Bone marrow (tissue), 2 donors: ENCODE measurements around the gene ATP2B1.

Source experiments
- DNase-seq, 2 donors: peaks; one replicate each; lab custom pipeline; 2025; lab: John Stamatoyannopoulos, UW

The ATP2B1 gene

DNA sequence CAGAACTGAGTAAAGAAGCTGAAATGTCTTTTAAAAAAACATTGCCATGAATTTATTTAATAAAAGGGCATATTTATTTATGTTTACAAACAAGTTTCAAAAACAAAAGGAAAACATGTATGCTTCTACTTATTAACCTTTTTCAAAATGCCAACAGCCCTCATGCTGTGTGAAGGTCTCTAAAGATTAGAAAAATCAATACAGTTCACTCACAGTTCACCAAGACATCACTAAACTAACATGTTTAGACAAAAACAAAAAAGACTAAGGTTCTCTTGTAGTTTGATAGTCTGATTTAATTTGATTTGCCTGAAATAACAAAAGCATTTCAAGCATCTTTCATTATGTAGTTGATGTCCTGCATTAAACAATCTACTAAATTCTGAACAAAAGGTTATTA is 118.9 kb downstream of the ATP2B1 start:
- no peak for DNase-seq

GRCh38 chr12:89578499-89578898 is 130.1 kb downstream of the ATP2B1 start:
- DNase-seq: no peak

DNA sequence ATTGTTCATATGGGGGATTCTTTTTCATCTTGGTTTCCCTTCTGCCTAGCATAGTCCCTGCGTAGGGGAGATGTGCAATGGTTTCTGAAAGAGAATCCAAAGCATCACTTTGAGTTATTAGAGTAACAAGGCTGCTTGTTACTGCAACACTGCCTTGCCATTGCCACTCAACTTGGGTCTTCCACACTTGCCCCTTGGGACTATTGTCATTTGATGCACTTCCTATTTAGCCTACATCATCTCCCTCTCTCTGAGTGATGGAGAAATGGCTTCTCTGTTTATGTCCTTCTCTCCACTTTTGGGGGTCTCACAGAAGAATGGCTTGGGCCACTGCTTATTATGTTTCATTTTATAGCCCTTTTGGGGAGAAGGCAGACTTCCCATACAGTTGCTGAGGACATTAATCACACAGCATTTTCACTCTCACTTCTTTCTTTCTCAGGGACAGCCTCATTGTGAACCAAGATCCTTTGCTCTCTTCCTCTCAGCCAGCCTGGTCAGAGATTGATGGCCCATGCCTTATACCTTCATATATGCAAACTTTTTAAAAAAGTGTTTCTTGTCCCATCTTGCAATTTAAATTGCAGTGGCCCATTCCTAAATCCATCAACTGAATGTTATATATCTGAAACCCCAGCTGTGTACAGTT is 131.9 kb downstream of the ATP2B1 start:
- DNase-seq: no peak

DNA sequence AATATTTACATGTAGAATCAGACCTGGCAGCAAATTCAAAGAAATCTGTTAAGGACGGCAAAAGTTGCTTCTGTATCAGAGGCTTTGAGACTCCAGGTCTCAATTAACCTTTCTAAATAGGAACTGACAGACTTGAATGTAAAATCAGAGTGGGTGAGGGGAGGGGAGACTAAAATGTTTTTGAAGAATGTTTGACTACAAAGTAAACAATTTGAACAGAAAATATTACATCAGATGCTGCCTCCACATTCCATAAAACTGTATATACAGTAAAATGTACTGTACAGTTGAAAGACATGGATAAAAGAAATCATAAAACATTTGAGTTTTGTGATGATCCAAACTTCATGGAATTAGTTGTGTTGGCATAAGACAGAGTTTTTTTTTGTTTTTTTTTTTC is 133.3 kb downstream of the ATP2B1 start:
- DNase-seq: no peak

GRCh38 chr12:89574736-89575208 is 133.9 kb downstream of the ATP2B1 start:
- DNase-seq: peak in 1 of 2 donors; percentile 6

GRCh38 chr12:89573051-89573810 is 135.4 kb downstream of the ATP2B1 start:
- DNase-seq: no peak

DNA sequence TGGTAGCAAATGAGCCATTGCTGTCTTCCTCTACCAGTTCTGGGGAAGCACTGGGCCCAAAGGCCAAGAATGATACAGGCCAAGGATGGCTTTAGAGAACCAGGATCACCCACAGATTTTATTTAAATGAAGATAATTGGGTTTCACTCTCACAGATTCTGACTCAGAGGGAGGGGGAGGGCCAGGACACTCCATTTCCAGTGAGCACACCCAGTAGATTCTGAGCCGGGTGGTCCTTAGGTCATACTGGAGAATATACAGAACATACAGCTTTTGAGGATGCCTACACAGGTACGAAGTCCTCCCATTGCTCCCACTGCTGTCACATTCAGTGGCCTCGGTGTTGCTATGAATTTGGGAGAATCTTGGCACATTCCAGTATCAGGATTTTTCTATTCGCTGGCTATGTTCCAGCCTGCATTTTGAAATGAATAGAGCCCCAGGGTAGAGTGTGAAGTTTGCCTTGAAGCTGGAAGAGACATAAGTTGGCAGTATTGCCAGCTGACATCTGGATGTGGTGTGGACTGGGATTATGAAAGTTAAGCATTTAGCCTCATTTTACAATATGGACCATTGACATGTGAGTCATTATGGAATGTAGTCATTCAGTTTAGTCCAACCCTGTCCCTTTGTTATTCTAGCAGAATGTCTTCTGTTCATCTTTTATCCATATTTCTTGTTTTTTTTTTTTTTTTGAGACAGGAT is 137.0 kb downstream of the ATP2B1 start:
- no peak for DNase-seq

DNA sequence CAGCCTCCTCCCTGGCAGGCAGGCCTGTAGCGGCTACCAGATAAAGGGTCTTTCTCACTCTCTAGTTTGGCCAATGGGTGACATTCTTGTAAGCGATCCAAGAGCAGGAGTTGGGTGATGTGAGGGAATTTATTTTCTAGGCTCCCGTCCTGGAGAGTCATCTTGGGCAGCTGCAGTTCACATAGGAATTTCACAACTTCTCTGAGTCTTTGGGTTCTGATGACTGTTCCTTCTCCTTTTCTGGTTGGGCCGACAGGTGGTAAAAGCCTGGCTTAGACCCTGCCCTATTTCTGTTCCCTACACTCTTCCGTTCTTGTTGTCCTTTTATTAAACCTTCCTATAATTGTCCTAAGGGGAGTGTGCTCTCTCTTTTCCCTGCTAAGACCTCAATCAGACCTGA is 140.2 kb downstream of the ATP2B1 start:
- DNase-seq: no peak

DNA sequence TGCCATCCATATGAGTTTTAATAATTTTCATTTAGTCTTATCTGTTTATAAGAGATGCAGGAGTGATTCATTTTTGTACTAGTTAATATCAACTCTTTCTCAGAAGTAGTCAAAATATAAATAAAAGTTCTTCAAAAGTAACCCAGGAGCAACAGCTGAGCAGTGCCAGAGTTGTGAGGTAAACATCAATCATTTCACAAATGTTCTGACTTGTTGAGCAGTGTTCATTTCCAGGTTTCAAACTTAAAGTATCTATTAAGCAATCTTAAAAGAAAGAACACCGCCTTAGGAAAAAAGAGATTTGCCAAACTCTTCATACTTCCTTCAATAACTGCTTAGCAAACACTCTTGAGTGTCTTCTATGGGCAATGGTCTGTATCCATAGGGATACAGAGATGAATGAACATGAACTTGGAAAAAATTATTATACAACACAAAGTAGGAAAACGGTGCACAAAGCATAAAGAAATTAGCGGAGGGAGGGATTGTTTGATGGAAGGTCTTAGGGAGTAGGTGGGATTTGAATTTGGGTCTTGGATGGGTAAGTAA is 140.9 kb downstream of the ATP2B1 start:
- no peak for DNase-seq

DNA sequence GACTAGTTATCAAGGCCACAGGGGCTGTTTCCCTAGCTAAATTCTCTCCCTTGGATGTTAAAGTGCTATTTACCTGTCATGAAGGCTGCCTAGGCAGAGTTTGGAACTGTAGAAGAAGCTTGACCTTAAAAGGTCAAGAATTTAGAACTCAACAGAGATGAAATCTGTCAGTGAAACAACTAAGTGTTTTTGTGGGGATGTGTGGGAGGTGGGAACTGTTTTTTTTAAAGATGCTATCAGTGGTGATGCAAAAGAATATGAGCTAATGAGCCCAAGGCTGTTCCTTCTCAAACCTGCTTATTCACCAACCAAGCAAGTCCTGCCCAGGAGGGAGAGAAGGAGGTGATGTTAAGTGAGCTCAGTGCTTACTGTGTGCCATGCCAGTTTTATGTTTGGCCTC is 142.0 kb downstream of the ATP2B1 start:
- DNase-seq: no peak

- no peak for DNase-seq
Measured at GRCh38 chr12:89565002-89565401, 143.6 kb downstream of the ATP2B1 start.

GRCh38 chr12:89559753-89560152 is 148.9 kb downstream of the ATP2B1 start:
- DNase-seq: no peak

- DNase-seq: no peak
Measured at GRCh38 chr12:89556976-89557375, 151.7 kb downstream of the ATP2B1 start.

DNA sequence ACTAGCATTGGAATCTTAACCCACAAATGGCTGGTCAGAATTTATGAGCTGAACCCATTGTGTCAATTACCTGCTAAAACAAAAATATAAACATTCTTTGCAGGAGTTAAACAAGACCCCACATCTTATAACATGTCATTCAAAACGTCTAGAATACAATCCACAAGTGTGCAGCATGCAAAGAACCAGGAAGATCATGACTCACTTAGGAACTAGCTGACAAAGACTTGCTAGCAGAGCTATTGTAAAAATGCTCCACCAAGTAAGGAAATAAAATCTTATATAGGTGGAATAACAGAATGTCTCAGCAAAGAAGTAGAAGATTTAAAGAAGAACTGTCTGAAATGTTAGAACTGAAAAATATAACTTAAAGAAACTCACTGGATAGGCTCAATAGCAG is 156.3 kb downstream of the ATP2B1 start:
- no peak for DNase-seq

GRCh38 chr12:89551747-89552146 is 156.9 kb downstream of the ATP2B1 start:
- no peak for DNase-seq

DNA sequence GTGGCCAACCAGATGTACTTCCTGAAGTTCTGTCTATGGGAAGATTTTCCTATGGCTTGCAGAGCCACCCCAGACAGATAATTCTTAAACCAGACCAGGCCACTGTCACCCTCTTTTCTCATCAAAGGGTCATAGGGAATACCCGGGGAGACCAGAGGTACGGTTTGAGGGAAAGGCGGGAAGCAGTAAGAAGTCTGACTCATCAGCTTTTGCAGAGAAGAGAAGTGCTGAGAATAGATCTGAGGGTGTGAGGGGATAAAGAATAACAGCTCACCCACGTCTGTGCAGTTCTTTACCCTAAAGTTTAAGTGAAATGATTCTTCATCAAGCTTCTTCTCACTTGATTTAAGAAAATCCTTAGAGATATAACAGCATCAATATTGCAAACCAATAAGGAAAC is 161.5 kb downstream of the ATP2B1 start:
- no peak for DNase-seq

DNA sequence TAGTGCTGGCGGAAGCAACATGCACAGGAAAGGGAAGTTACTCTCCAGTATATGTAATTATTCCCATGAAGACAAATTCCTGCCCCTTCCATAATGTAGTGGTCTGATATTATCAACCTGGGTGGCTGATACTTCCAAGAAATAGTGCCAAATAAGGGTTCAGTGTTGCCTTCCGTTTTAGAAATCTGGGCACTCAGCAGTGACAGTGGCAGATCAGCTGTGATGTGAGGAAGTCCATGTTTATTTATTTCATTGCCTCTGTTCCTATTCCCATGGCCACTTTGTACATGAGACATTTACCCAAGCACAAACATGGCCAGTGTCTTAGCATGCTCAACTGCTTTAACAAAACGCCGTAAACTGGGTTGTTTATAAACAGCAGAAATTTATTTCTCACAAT is 162.5 kb downstream of the ATP2B1 start:
- DNase-seq: no peak

GRCh38 chr12:89544681-89545184 is 163.9 kb downstream of the ATP2B1 start:
- DNase-seq: peak in 1 of 2 donors; percentile 47

DNA sequence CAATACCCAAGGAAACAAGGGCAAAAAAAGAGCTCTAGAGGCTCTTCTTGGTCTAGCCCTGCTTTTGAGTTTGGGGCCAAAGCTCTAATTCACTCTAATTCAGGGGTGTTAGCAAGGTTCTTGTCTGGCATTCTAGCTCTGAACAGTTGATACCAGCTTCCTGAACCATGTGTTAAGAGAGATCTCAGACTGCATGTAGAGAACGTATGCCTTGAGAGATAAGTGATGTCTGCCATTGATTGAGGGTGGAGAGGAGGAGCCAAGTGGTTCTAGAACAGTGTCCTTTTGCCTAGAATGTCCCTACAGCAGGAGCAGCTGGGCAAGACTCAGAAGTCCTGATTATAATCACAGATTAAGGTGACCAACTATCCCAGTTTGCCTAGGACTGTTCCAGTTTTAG is 164.6 kb downstream of the ATP2B1 start:
- no peak for DNase-seq

- DNase-seq: peak in 1 of 2 donors; percentile 76
Measured at GRCh38 chr12:89542912-89543592, 165.6 kb downstream of the ATP2B1 start.

- no peak for DNase-seq
Measured at GRCh38 chr12:89542236-89542635, 166.4 kb downstream of the ATP2B1 start.

DNA sequence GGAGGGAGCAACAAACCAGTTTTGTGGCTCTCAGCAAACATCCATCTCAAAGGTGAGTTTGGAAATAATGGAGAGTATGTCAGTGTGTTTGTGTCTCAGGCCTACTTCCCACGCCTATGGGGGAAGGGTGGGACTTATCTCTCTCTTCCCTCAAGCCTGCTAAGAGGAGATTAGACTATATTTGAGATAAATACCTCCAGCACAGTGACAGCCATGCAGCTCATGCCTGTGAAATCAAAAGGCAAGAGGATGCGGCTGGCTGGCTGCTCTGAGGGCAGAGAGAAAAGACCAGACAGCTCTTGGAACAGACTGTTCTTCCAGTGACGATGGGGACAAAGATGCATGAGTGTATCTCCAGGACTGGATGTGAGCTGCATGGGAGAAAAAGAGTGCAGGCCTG is 168.1 kb downstream of the ATP2B1 start:
- DNase-seq: no peak
